Activated naive CD8-positive, alpha-beta T cell treated with anti-CD3 and anti-CD28 coated beads for 36 hours (primary cell): ENCODE results near the gene P4HA3. TPM values are rescaled to one million over a fixed set of nuclear protein-coding genes. Genes with fewer than 3 reads are reported as not detected.
A peak's percentile ranks its signal among the peaks of the same experiment; 100 is the strongest.

Experiments used
- DNase-seq: peaks from one replicate; pipeline ENCODE4 v3.0.0; 2021
- H3K27ac Mint-ChIP-seq: one replicate; pipeline ENCODE4 v1.8.0; 2022; ENCODE audit warnings: mild to moderate bottlenecking, moderate library complexity, mixed read lengths
- H3K27me3 Mint-ChIP-seq: one replicate; pipeline ENCODE4 v1.8.0; 2022; ENCODE audit warnings: mild to moderate bottlenecking, mixed read lengths
- H3K36me3 Mint-ChIP-seq: one replicate; pipeline ENCODE4 v1.8.0; 2021; ENCODE audit warnings: mild to moderate bottlenecking, mixed read lengths
- H3K4me1 Mint-ChIP-seq: one replicate; pipeline ENCODE4 v1.8.0; 2021; ENCODE audit warnings: mixed read lengths
- H3K4me3 Mint-ChIP-seq: one replicate; pipeline ENCODE4 v1.8.0; 2022; ENCODE audit warnings: mild to moderate bottlenecking, moderate library complexity, mixed read lengths
- H3K9me3 Mint-ChIP-seq: one replicate; pipeline ENCODE4 v1.8.0; 2022; ENCODE audit warnings: mixed read lengths
- total RNA-seq, 2 experiments: library from RNA; stranded (reverse); gene quantifications; one replicate each; pipeline ENCODE4 v1.2.3, GENCODE V29; 2021

P4HA3 gene
- total RNA-seq, 2 experiments from 2014 or later = not detected

GRCh38 chr11:74325649-74326645 lies 14.5 kb upstream of the P4HA3 start:
- Mint-ChIP-seq H3K4me3 (no peak overlapping the region), H3K9me3 (no peaks in the 10 kb centered on the region), H3K27ac (no peak overlapping the region), H3K36me3 (peaks cover 5% of the 10 kb centered on the region), H3K27me3 (peaks cover 3% of the 10 kb centered on the region), H3K4me1 (no peaks in the 10 kb centered on the region)
- no peak for DNase-seq

GRCh38 chr11:74322667-74323066 lies 11.2 kb upstream of the P4HA3 start:
- Mint-ChIP-seq H3K27me3 (peaks cover 6% of the 10 kb centered on the region), H3K4me3 (no peak overlapping the region), H3K4me1 (no peaks in the 10 kb centered on the region), H3K9me3 (peaks cover 5% of the 10 kb centered on the region), H3K27ac (no peak overlapping the region), H3K36me3 (no peaks in the 10 kb centered on the region)
- no peak for DNase-seq

GRCh38 chr11:74321487-74322188 lies 10.2 kb upstream of the P4HA3 start:
- Mint-ChIP-seq H3K4me1 (no peaks in the 10 kb centered on the region), H3K36me3 (peaks cover 2% of the 10 kb centered on the region), H3K4me3 (no peak overlapping the region), H3K27ac (no peak overlapping the region), H3K9me3 (peaks cover 13% of the 10 kb centered on the region), H3K27me3 (peaks cover 6% of the 10 kb centered on the region)
- peak; percentile 8 for DNase-seq

GRCh38 chr11:74320538-74320937 lies 9.1 kb upstream of the P4HA3 start:
- Mint-ChIP-seq H3K9me3 (peaks cover 17% of the 10 kb centered on the region), H3K4me1 (no peaks in the 10 kb centered on the region), H3K4me3 (no peak overlapping the region), H3K27ac (no peak overlapping the region), H3K27me3 (peaks cover 6% of the 10 kb centered on the region), H3K36me3 (peaks cover 2% of the 10 kb centered on the region)
- no peak for DNase-seq

GRCh38 chr11:74319139-74319816 lies 7.8 kb upstream of the P4HA3 start:
- Mint-ChIP-seq H3K27ac (no peak overlapping the region), H3K9me3 (peaks cover 19% of the 10 kb centered on the region), H3K36me3 (peaks cover 2% of the 10 kb centered on the region), H3K27me3 (peaks cover 6% of the 10 kb centered on the region), H3K4me1 (no peaks in the 10 kb centered on the region), H3K4me3 (no peak overlapping the region)
- DNase-seq = no peak

- Mint-ChIP-seq H3K36me3 (peaks cover 2% of the 10 kb centered on the region), H3K27ac (no peak overlapping the region), H3K9me3 (peaks cover 19% of the 10 kb centered on the region), H3K4me3 (no peak overlapping the region), H3K27me3 (peaks cover 6% of the 10 kb centered on the region), H3K4me1 (no peaks in the 10 kb centered on the region)
- no peak for DNase-seq
These were observed 6.9 kb upstream of the P4HA3 start for GRCh38 chr11:74318241-74318932.

GRCh38 chr11:74316772-74317505 lies 5.5 kb upstream of the P4HA3 start:
- peaks cover 11% of the 10 kb centered on the region for H3K27me3 Mint-ChIP-seq
- H3K4me1 Mint-ChIP-seq = no peaks in the 10 kb centered on the region
- no peak overlapping the region for H3K4me3 Mint-ChIP-seq
- H3K27ac Mint-ChIP-seq = no peak overlapping the region
- no peak for DNase-seq
- H3K9me3 Mint-ChIP-seq = peaks cover 19% of the 10 kb centered on the region
- peaks cover 2% of the 10 kb centered on the region for H3K36me3 Mint-ChIP-seq

GRCh38 chr11:74312326-74312725 lies 886 bp upstream of the P4HA3 start:
- DNase-seq = no peak
- Mint-ChIP-seq H3K27me3 (peaks cover 41% of the 10 kb centered on the region), H3K4me3 (no peak overlapping the region), H3K9me3 (peaks cover 11% of the 10 kb centered on the region), H3K27ac (no peak overlapping the region), H3K4me1 (no peaks in the 10 kb centered on the region), H3K36me3 (peaks cover under 1% of the 10 kb centered on the region)

GRCh38 chr11:74310857-74311256 lies 583 bp downstream of the P4HA3 start:
- peaks cover 3% of the 10 kb centered on the region for H3K9me3 Mint-ChIP-seq
- H3K36me3 Mint-ChIP-seq = no peaks in the 10 kb centered on the region
- H3K27me3 Mint-ChIP-seq = peaks cover 55% of the 10 kb centered on the region
- H3K4me3 Mint-ChIP-seq = peak overlapping the region; percentile 35
- no peak overlapping the region for H3K27ac Mint-ChIP-seq
- H3K4me1 Mint-ChIP-seq = peaks cover 3% of the 10 kb centered on the region
- no peak for DNase-seq

- no peak for DNase-seq
- H3K4me3 Mint-ChIP-seq = no peak overlapping the region
- H3K9me3 Mint-ChIP-seq = no peaks in the 10 kb centered on the region
- H3K4me1 Mint-ChIP-seq = peaks cover 5% of the 10 kb centered on the region
- peaks cover 73% of the 10 kb centered on the region for H3K27me3 Mint-ChIP-seq
- no peak overlapping the region for H3K27ac Mint-ChIP-seq
- H3K36me3 Mint-ChIP-seq = no peaks in the 10 kb centered on the region
These were observed 4.0 kb downstream of the P4HA3 start for GRCh38 chr11:74307434-74307833.

- no peak for DNase-seq
- H3K4me3 Mint-ChIP-seq = no peak overlapping the region
- H3K36me3 Mint-ChIP-seq = no peaks in the 10 kb centered on the region
- H3K4me1 Mint-ChIP-seq = peaks cover 5% of the 10 kb centered on the region
- no peak overlapping the region for H3K27ac Mint-ChIP-seq
- H3K27me3 Mint-ChIP-seq = peaks cover 69% of the 10 kb centered on the region
- H3K9me3 Mint-ChIP-seq = no peaks in the 10 kb centered on the region
These were observed 4.8 kb downstream of the P4HA3 start for GRCh38 chr11:74306435-74307175.

GRCh38 chr11:74299015-74299414 lies 12.4 kb downstream of the P4HA3 start:
- Mint-ChIP-seq H3K27me3 (peaks cover 31% of the 10 kb centered on the region), H3K9me3 (peaks cover 1% of the 10 kb centered on the region), H3K4me3 (no peak overlapping the region), H3K36me3 (no peaks in the 10 kb centered on the region), H3K4me1 (peaks cover 4% of the 10 kb centered on the region), H3K27ac (no peak overlapping the region)
- no peak for DNase-seq

- Mint-ChIP-seq H3K27ac (no peak overlapping the region), H3K4me3 (no peak overlapping the region), H3K9me3 (peaks cover 4% of the 10 kb centered on the region), H3K27me3 (peaks cover 32% of the 10 kb centered on the region), H3K36me3 (no peaks in the 10 kb centered on the region), H3K4me1 (peaks cover 4% of the 10 kb centered on the region)
- no peak for DNase-seq
These were observed 14.0 kb downstream of the P4HA3 start for GRCh38 chr11:74297484-74297883.
